ENCODE data around the gene TMEM30A.

The TMEM30A gene

DNA sequence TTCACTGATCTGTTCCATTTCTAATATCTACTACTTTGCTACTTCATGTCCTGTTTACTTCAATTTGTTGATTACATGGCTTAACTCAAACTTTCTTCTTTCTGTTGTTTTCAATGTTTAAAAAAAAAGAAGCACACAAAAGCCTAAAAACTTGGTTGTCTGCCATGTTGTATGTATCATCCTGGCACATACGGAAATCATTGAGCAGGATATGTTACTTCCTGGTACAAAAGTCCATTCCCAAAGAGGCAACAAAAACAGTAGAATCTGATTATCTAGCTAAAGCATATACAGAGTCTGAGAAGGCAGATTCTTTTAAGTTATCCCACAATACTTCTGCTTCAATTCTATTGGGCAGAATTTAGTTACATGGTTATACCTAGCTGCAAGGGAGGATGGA is 64.2 kb downstream of the TMEM30A start:
- DNase-seq (ENCODE audit: low read depth in 1 of 2, low spot score in 1 of 2) = no peak

- no peak for DNase-seq (ENCODE audit: low read depth in 1 of 2, low spot score in 1 of 2)
Observed at GRCh38 chr6:75219263-75219662, 65.3 kb downstream of the TMEM30A start.

DNA sequence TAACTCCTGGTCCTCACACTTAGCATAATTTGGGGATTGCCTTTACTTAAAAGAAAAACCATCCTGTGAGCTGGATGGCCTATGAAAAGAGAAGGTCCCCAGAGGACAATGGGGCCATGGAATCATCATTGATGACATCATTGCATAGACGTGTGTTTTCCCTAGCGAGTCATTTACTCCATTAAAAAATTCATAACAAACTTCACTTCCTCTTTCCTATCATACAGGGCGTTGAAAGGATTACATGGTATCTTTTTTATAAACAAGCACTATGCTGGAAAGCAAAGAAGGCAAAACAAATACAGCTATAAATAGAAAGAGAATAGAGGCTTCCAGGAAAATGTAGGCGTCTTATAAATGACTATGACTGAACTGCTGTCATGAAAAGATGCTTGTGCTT is 67.4 kb downstream of the TMEM30A start:
- DNase-seq (ENCODE audit: low read depth in 1 of 2, low spot score in 1 of 2) = no peak

DNA sequence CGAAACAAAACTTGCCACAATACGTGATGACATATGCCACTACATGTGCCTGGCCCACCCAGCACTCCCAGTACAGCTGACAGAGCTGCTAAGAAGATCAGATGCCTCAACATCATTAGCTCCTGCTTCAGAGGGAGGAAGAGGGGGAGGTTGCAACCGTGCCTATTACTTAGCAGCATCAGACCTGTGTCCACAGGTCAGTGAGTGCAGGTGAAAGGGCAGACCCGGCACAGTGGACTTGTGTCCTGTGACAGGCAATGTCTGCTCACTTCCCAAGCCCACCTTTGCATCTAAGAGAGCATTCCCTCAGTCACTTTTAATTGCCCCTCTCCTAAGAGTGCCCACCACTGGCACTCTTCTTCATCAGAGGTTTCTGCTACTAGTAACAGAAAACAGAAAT is 69.3 kb downstream of the TMEM30A start:
- no peak for DNase-seq (ENCODE audit: low read depth in 1 of 2, low spot score in 1 of 2)

- no peak for DNase-seq (ENCODE audit: low read depth in 1 of 2, low spot score in 1 of 2)
Observed at GRCh38 chr6:75213732-75214131, 70.9 kb downstream of the TMEM30A start.

- DNase-seq (ENCODE audit: low read depth in 1 of 2, low spot score in 1 of 2) = no peak
Observed at GRCh38 chr6:75213112-75213511, 71.5 kb downstream of the TMEM30A start.

GRCh38 chr6:75211920-75212590 is 72.5 kb downstream of the TMEM30A start:
- DNase-seq (ENCODE audit: low read depth in 1 of 2, low spot score in 1 of 2) = no peak

DNA sequence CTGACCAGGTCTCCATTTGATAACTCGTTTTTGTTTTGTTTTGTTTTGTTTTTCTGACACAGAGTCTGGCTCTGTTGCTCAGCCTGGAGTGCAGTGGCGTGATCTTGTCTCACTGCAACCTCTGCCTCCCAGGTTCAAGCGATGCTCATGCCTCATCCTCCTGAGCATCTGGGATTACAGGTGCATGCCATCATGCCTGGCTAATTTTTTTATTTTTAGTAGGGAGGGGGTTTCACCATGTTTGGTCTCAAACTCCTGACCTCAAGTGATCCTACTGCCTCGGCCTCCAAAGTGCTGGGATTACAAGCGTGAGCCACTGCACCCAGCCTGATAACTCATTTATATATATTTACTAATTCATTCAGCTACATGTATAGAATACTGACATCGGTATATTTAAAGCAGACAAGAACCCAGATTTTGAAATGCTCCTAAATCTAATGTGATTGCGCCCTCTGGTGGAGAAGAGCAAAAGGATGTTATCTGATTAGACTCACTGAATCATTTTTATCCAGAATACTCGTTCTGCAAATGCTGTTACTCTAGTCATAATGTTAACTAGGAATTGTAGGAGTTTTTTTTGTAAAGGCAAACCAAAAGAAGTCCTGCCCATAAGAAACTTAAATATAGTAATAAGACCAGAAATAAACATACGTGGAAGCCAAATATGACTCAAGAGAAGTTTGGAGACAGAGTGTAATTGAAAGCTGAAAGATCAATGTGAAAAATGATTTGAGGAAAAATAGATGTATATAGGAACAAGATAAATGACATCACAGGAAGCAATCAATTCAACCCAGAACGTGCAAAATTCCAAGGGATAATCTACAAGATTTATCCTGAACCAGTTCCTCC is 73.5 kb downstream of the TMEM30A start:
- no peak for DNase-seq (ENCODE audit: low read depth in 1 of 2, low spot score in 1 of 2)

DNA sequence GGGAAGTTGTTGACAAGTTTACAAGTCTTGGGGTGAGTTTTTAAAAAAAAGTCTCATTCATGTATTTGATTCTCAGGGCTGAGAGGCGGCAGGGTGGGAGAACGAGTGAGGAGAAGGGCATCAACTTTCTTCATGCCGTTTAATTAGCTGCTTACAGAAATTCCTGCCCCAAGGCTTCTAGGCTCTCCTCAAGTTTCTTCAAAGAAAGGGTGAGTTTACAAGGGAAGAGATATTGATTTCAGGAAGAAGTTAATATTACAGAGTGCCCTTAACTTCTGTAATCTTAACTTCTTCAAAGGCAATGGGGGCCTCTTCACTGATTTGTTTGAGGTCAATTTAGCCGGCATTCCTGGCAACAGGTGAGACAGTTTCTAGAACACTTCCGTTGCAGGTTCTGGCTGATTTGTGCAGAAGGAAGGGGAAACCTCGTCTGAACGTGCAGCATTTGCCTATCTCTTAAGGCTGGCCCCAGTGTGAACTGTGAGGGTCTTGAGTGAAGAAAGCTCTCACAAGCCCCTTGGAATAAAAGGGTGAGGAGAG is 75.3 kb downstream of the TMEM30A start:
- no peak for DNase-seq (ENCODE audit: low read depth in 1 of 2, low spot score in 1 of 2)

DNA sequence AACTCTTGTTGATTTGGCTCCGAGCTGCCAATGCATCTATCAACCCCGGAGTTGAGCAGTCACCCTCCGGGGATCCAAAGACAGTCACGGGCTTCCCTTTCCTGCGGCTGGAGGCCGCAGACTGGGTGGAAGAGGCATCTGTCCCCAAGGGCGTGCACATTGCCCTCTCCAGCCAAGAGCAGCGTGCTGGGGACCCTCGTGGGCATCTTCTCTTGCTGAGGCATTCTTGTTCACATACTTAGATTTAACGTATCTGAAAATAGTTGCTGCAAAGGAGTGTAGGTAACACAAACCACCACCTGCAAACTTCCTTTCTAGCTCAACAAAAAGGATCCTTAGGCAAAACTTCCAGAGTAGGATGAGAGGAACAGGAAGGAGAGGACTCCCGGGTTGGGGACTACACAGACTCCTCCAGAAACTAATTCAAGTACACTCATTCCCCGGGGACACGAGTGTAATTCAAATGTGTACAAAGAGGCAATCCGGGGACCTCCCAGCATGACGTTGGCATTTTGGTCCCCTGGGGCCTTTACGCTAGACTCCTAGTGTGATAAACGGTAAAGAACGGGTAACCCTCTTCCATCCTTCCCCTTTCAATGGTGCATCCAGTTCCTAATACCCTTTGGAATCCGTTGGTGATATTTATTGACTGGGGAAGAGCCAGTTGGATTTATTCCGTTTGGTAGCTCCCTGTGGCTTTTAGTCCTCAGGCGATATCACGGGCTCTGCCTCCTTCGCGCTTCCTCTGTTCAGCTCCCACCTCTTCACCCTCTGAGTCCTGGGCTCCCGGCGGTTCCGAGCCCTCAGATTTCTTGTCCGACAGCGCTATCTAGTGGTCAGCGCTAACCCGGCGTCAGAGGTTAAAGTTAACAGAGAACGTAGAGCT is 76.1 kb downstream of the TMEM30A start:
- DNase-seq (ENCODE audit: low read depth in 1 of 2, low spot score in 1 of 2) = peak; percentile 60 to 66

DNA sequence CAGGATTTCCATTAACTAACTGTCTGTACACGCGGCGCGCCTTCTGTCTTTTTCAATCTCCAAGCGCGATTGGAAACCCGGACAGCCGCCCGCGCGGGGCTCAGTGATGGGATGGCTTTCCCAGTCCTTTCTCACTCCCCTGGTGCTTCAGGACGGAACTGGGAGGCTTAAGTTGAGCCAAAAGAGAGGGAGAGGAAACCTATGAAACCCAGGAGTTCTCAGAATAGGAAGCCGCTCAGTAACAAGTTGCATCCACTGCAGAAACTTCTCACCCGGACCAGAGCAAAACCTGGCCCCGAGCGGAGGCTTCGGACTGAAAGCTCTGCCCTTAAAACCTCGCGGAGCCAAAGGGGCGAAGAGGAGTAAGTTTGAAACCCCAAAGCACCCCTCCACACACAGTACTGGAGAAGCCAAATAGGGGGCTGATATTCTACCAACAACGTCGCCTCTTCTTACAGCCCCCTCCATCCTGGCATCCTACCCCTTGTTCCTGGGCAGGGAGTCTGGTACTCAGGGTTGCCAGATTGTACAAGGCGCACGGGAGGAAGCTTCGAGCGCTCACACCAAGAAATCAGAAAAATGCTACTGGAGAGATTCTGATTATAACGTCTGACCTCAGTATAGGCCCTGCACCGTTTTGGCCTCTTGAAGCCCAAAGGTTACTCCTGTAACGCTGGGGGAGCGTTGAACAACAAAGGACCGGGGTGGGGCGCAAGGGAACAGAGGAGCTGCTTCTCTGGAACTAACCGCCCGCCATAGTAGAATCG is 77.8 kb downstream of the TMEM30A start:
- DNase-seq (ENCODE audit: low read depth in 1 of 2, low spot score in 1 of 2) = no peak

DNA sequence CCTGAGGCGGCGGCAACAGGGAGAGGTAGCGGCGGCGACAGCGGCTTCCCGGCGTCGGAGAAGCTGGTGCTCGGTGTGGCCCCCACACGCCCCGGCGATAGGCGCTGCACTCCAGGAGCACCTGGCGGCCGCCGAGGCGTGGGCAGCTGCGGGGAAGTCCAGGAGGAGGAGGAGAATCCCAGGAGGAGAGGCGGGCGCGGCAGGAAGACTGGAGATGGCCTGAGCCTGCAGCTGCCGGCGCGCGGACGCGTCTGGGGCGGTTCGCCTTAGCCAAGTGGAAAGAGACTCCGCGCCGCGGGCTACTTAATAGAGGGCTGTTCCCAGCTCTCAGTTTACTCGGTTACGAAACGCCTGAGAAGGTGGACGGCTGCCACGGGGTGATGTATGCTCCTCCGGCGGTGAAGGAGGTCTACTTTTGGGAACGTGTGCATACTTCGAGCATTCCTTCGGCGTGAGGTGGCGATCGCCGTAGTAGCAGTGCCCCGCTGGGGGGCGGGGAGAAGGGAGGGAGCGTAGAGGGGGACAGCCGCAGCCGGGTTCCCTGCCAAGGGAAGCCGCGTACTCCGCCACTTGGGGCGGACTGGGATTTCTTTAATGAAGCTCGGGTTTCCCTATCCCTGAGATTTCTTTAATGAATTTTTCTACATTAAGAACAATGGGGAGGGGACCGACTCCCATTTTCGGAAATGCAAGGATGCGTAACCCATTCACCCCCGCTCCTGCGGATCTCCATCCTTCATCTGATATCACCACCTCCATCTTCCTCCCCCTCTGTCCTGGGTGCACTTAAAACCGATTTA is 78.6 kb downstream of the TMEM30A start, which contains the start of gene COL12A1:
Gene COL12A1 (minus strand): TSS at position 278 of the 800 bp plus-strand sequence. CDS start 3,261 bp downstream, outside the sequence.
- DNase-seq (ENCODE audit: low read depth in 1 of 2, low spot score in 1 of 2) = no peak

DNA sequence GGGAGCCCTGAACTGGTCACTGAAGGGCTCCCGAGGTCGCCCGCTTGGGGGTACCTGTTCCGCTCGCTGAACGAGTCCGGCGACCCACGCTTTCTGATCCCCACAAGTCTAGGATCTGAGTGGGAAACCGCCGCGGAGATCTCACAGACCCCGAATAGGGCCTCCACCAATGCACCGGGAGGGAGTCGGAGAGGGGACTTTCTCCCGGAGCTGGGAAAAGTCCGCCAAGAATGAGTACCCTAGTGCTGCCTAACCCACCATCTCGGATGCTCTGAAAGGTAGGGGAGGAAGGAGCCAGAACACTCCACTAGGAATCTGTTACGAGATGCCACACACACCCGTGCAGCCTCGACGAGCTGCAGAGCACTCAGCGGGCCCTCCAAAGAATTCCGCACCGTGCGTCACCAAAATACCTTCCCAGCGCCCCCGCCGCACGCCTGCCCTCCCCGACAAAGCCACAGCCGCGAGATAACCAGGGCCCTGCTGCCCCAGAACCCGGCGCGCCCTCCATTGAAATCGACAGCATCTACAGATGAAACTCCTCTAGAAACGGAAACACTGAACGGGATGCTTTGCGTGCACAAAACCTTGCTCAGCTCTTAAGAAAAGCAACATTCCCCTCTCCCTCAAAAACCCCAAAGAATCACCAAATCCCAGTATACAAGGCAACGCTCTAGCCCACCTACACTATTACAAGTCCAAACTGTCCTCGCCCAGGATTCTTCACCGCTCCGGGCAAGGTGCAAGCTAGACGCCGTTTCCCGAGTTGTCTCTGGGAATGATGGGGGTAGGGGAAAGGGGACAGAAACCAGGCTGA is 79.4 kb downstream of the TMEM30A start:
- DNase-seq (ENCODE audit: low read depth in 1 of 2, low spot score in 1 of 2) = no peak

DNA sequence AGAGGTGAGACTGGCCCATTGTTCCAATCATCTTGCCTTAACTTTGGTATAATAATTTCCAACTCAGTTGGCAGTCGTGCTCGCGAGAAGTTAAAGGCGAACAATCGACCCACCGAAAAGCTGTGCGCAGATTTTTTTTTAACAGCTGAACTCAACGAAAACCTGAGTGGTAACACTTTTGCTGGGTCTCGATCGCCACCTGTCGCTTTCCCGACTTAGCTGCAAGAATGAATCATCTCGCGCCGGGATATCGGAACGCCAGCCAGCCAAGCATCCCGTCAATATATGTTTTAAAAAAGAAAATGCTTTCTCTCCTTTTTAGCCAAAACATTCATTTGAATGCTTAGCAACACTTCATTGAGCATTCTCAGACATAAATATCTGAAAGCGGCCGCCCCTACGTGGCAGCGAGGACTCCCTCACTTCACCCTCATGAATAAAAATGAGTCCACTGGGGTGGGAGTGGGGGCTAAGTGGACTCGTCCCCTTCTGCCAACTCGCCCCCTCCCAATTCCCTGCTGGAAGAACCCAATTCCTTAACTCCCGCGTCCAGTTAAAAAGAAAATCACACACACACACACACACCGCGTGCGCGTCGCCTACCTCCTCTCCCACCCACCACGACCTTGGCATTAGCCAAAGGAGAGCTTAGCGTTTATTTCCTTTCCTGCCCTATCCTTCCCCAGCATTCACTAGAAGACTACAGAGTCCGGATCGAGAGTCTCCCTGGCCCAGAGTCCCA is 80.2 kb downstream of the TMEM30A start:
- no peak for DNase-seq (ENCODE audit: low read depth in 1 of 2, low spot score in 1 of 2)

DNA sequence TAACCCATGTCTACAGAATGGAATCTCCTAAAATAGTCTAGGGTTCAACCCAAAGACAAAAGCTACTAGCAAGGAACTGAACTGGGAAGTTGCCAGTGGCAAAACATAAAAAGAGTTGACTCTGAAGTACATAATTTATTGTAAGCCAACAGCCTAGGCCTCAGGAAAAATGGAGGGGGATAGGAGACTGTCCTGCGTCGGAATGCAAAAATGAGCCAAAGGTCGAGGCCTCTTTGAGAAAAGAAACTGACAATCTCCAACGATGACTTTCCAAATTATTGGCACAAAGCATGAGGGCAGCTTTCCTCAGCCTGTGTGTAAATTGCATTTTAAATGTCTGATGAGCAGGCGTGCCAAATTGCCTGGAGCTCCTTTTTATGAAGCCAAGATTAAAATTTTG is 80.9 kb downstream of the TMEM30A start:
- DNase-seq (ENCODE audit: low read depth in 1 of 2, low spot score in 1 of 2) = no peak

Data from activated T-helper 1 cell treated with anti-CD3 and anti-CD28 coated beads, Interleukin-2, amount 50 U/mL, for 16 hours (primary cell).